Activated naive CD4-positive, alpha-beta T cell treated with anti-CD3 and anti-CD28 coated beads, Interleukin-2, amount 50 U/mL, for 24 hours (primary cell): ENCODE data around the gene TMEM132D.
"Not testable (repeated sequence)": the region's sequence is repeated elsewhere in the genome, so short reads cannot be mapped to it uniquely, and the experiment has no call there.

Experiments used
- H3K27ac Mint-ChIP-seq: one replicate; pipeline ENCODE4 v1.8.0; 2021; ENCODE audit warnings: mild to moderate bottlenecking, mixed read lengths
- H3K27me3 Mint-ChIP-seq: one replicate; pipeline ENCODE4 v1.8.0; 2021; ENCODE audit warnings: mixed read lengths
- H3K36me3 Mint-ChIP-seq: one replicate; pipeline ENCODE4 v1.8.0; 2021; ENCODE audit warnings: mixed read lengths
- H3K4me1 Mint-ChIP-seq: one replicate; pipeline ENCODE4 v1.8.0; 2021; ENCODE audit warnings: mixed read lengths
- H3K4me3 Mint-ChIP-seq: one replicate; pipeline ENCODE4 v1.8.0; 2021; ENCODE audit warnings: mild to moderate bottlenecking, mixed read lengths
- H3K9me3 Mint-ChIP-seq: one replicate; pipeline ENCODE4 v1.8.0; 2021; ENCODE audit warnings: mixed read lengths

Gene TMEM132D

DNA sequence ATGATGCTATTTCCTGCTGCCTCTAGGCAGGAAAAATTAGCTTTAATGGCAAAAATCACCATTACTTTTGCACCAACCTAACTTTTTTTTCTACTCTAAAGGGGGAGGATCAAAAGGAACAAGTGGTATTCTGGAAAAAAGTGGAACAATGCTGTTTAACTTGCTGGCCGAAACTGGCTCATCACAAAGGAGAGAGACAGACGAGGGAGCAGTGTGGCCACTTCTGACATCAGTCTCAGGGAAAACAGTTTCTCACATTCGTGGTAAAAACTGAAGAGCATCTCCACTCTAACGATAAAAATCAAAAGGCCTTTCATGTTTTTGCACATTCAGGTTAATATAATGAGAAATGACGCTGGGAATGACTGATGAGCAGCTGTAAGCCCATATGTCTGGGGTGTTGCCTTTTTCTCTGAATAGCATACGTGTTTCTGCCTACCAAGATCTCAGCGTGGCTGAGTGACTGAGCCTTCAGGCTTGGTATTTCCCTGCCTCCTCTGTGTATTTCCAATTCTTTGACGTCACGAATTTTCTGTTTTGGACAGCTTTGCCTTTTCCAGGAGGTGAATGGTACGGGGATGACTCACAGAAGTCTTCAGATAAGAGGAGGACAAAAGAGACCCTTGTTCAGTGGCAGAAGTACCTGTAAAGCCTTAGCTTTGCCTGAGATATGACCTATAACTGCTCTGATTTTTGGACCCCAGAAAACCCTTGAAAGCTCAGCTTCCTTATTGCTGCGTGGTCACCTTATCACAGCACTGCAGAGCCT lies 691.8 kb downstream of the TMEM132D start:
- Mint-ChIP-seq H3K4me3 (no peak overlapping the region), H3K36me3 (no peaks in the 10 kb centered on the region), H3K4me1 (no peaks in the 10 kb centered on the region), H3K27ac (no peak overlapping the region), H3K9me3 (peaks cover 7% of the 10 kb centered on the region), H3K27me3 (no peaks in the 10 kb centered on the region)

GRCh38 chr12:129208566-129208965 lies 695.3 kb downstream of the TMEM132D start:
- H3K4me1 Mint-ChIP-seq = no peaks in the 10 kb centered on the region
- no peaks in the 10 kb centered on the region for H3K27me3 Mint-ChIP-seq
- no peak overlapping the region for H3K27ac Mint-ChIP-seq
- no peaks in the 10 kb centered on the region for H3K36me3 Mint-ChIP-seq
- no peak overlapping the region for H3K4me3 Mint-ChIP-seq
- no peaks in the 10 kb centered on the region for H3K9me3 Mint-ChIP-seq

- Mint-ChIP-seq H3K4me3 (no peak overlapping the region), H3K27me3 (no peaks in the 10 kb centered on the region), H3K36me3 (no peaks in the 10 kb centered on the region), H3K4me1 (no peaks in the 10 kb centered on the region), H3K9me3 (no peaks in the 10 kb centered on the region), H3K27ac (no peak overlapping the region)
These were observed 696.7 kb downstream of the TMEM132D start for GRCh38 chr12:129207084-129207483.

DNA sequence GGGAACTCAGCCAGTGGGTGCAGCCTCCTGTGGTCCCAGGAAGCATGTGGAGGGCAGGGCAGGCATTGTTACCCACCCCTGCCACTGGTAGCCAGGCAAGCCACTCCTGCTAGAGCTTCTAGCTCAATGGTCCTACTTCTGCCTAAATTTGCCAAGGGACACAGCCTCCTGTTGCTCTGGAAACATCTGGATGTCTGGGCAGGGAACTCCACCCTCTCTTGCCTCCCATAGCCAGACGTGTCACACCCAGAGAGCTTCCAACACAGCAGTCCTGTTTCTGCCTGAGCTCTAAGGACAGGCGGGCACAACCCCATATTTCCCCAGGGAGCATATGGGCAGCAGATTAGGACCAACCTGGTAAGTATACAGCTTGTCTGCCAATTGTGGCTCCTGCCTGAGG lies 700.4 kb downstream of the TMEM132D start:
- Mint-ChIP-seq H3K27me3 (no peaks in the 10 kb centered on the region), H3K27ac (no peak overlapping the region), H3K4me3 (no peak overlapping the region), H3K4me1 (no peaks in the 10 kb centered on the region), H3K9me3 (no peaks in the 10 kb centered on the region), H3K36me3 (no peaks in the 10 kb centered on the region)

- no peaks in the 10 kb centered on the region for H3K9me3 Mint-ChIP-seq
- no peaks in the 10 kb centered on the region for H3K4me1 Mint-ChIP-seq
- H3K27me3 Mint-ChIP-seq = no peaks in the 10 kb centered on the region
- no peak overlapping the region for H3K4me3 Mint-ChIP-seq
- no peaks in the 10 kb centered on the region for H3K36me3 Mint-ChIP-seq
- no peak overlapping the region for H3K27ac Mint-ChIP-seq
These were observed 701.6 kb downstream of the TMEM132D start for GRCh38 chr12:129202109-129202814.

DNA sequence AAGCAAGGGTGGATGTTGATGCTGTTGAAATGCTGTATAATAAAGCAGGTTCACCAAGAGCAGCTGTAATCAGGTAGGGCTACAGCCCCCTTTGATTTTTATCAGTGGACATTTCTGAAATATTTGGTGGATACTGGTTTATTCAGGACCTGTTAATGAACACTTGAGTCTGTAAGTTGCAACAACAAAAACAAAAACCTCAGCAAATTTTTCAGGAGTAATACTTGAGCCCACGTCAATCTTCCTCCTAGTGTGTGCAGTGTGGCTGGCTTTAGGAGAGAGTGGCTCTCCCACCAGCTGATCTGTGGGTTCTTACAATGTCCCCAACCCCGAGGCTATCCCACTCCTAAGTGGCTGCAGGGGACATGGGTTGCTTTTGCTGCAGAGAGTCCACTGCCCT lies 702.8 kb downstream of the TMEM132D start:
- Mint-ChIP-seq H3K4me1 (no peaks in the 10 kb centered on the region), H3K27ac (no peak overlapping the region), H3K4me3 (no peak overlapping the region), H3K27me3 (no peaks in the 10 kb centered on the region), H3K9me3 (no peaks in the 10 kb centered on the region), H3K36me3 (no peaks in the 10 kb centered on the region)

GRCh38 chr12:129200576-129200975 lies 703.2 kb downstream of the TMEM132D start:
- no peak overlapping the region for H3K4me3 Mint-ChIP-seq
- H3K36me3 Mint-ChIP-seq = no peaks in the 10 kb centered on the region

GRCh38 chr12:129196927-129197326 lies 706.9 kb downstream of the TMEM132D start:
- no peaks in the 10 kb centered on the region for H3K27me3 Mint-ChIP-seq
- H3K9me3 Mint-ChIP-seq = peaks cover 8% of the 10 kb centered on the region
- no peaks in the 10 kb centered on the region for H3K36me3 Mint-ChIP-seq
- H3K4me3 Mint-ChIP-seq = no peak overlapping the region
- H3K4me1 Mint-ChIP-seq = no peaks in the 10 kb centered on the region
- no peak overlapping the region for H3K27ac Mint-ChIP-seq

More at GRCh38 chr12:129200576-129200975, 703.2 kb downstream of the TMEM132D start:
- Mint-ChIP-seq H3K27ac (no peak overlapping the region), H3K4me1 (no peaks in the 10 kb centered on the region), H3K27me3 (no peaks in the 10 kb centered on the region), H3K9me3 (no peaks in the 10 kb centered on the region)

- Mint-ChIP-seq H3K27ac (no peak overlapping the region), H3K4me3 (no peak overlapping the region), H3K27me3 (no peaks in the 10 kb centered on the region), H3K9me3 (peaks cover 8% of the 10 kb centered on the region), H3K36me3 (no peaks in the 10 kb centered on the region), H3K4me1 (no peaks in the 10 kb centered on the region)
These were observed 708.7 kb downstream of the TMEM132D start for GRCh38 chr12:129195081-129195480.

DNA sequence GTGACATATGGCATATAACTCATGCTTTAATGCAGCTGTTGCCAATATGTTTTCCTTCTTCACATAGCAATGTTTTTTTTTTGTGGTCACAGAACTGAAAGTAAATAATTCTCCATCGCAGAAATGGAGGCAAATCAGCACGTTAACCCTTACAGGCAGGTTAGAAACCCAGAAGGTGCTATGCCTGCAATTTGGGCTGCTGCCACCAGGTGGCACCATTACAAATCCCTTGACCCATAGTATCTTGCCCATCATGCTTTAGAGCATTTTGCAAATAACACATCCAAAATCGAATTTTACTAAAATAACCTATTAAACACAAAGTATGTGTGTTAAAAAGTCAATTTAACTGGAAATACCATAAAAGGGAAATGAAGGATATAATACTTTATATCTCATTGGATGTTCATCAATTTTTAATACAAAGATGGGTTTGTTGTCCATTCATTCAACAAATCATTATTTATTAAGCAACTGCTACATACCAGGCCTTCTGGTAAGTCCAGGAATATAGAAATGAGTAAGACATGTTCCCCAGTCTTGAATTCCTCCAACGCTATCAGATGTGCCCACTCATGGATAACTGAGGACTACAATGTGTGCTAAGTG lies 710.5 kb downstream of the TMEM132D start:
- H3K4me1 Mint-ChIP-seq = no peaks in the 10 kb centered on the region
- H3K4me3 Mint-ChIP-seq = no peak overlapping the region
- no peak overlapping the region for H3K27ac Mint-ChIP-seq
- H3K27me3 Mint-ChIP-seq = no peaks in the 10 kb centered on the region
- H3K36me3 Mint-ChIP-seq = no peaks in the 10 kb centered on the region
- H3K9me3 Mint-ChIP-seq = peaks cover 8% of the 10 kb centered on the region

- no peaks in the 10 kb centered on the region for H3K36me3 Mint-ChIP-seq
- H3K4me1 Mint-ChIP-seq = no peaks in the 10 kb centered on the region
- H3K4me3 Mint-ChIP-seq = no peak overlapping the region
- peaks cover 16% of the 10 kb centered on the region for H3K9me3 Mint-ChIP-seq
- H3K27me3 Mint-ChIP-seq = peaks cover 1% of the 10 kb centered on the region
- H3K27ac Mint-ChIP-seq = no peak overlapping the region
These were observed 713.0 kb downstream of the TMEM132D start for GRCh38 chr12:129190827-129191226.

DNA sequence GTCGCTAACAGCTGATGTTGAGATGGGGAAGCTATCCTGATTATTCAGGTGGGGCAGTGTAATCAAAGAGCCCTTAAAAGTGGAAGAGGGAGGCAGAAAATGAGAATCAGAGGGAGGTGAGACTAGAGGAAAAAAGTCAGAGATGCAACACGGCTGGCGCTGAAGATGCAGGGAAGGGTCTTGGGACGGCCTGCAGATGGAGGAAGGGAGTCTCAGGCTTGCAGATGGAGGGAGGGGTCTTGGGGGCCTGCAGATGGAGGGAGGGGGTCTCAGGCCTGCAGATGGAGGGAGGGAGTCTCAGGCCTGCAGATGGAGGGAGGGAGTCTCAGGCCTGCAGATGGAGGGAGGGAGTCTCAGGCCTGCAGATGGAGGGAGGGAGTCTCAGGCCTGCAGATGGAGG lies 713.9 kb downstream of the TMEM132D start:
- H3K4me1 Mint-ChIP-seq, H3K27ac Mint-ChIP-seq, H3K4me3 Mint-ChIP-seq, H3K36me3 Mint-ChIP-seq, H3K27me3 Mint-ChIP-seq: not testable (repeated sequence)
- peaks cover 16% of the 10 kb centered on the region for H3K9me3 Mint-ChIP-seq

GRCh38 chr12:129186952-129187351 lies 716.9 kb downstream of the TMEM132D start:
- H3K36me3 Mint-ChIP-seq = no peaks in the 10 kb centered on the region
- H3K27me3 Mint-ChIP-seq = peaks cover 1% of the 10 kb centered on the region
- H3K4me3 Mint-ChIP-seq = no peak overlapping the region
- no peak overlapping the region for H3K27ac Mint-ChIP-seq
- H3K9me3 Mint-ChIP-seq = peaks cover 8% of the 10 kb centered on the region
- no peaks in the 10 kb centered on the region for H3K4me1 Mint-ChIP-seq

DNA sequence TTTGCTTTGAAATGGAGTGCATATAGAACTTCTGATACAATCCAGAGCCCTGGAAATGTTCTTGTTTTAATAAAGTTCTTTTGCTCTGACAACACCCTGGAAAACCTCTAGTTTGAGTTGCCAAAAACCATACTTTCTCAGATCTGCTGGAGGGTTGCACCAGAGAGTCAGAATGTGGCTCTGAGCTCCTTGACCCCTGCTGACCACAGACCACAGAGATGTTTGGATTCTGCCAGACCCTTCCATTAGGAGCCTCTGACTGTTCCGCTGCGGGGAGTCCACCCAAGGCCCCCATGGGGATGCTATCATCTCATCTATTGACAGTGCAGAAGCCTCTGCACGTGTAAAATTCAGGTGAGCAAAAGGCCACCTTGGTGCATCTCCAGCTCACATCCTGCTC lies 718.0 kb downstream of the TMEM132D start:
- no peak overlapping the region for H3K4me3 Mint-ChIP-seq
- no peak overlapping the region for H3K27ac Mint-ChIP-seq
- no peaks in the 10 kb centered on the region for H3K4me1 Mint-ChIP-seq
- peaks cover 8% of the 10 kb centered on the region for H3K9me3 Mint-ChIP-seq
- H3K36me3 Mint-ChIP-seq = no peaks in the 10 kb centered on the region
- peaks cover 1% of the 10 kb centered on the region for H3K27me3 Mint-ChIP-seq

DNA sequence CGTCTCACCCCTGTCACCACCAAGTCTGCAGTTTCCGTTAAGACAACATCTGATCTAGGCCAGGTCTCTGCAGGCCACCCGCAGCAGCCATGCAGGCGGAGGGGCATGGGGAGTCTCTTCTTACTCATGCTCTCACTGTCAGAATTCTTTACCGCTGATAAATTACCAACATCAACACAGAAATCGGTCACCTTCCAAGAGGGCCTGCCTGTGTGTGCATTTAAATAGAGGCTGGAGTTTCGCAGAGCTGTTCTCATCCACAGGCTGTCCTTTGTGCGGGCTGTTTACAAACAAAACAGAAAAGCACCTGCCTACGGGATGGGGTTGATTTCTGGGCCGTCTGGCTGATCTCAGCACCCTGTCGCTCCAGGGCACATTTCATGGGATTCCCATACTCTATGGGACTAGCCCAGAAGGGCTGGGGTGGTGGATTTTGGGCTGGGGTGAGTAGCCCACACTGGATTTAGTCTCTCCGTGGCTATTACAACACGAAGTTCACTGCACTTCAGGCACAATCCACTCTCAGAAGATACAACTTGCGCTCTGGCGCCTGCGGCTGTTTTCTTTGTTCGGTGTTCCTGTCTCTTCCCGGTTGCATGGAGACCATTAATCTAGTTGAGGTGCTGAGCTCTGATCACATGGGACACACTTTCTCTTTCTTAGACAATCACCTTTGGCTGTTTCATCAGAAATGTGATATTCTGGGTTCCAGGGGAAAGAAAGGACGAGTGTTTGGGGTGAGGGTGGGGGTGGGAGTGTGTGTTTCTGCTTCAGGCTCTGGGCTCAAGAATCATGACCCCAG lies 719.5 kb downstream of the TMEM132D start:
- no peak overlapping the region for H3K27ac Mint-ChIP-seq
- H3K4me3 Mint-ChIP-seq = no peak overlapping the region
- peaks cover 8% of the 10 kb centered on the region for H3K9me3 Mint-ChIP-seq
- no peaks in the 10 kb centered on the region for H3K36me3 Mint-ChIP-seq
- H3K4me1 Mint-ChIP-seq = no peaks in the 10 kb centered on the region
- peaks cover 1% of the 10 kb centered on the region for H3K27me3 Mint-ChIP-seq
